Peyer's patch (tissue), 4 donors: ENCODE results near the gene ADAMTS2. TPM values are rescaled to one million over a fixed set of nuclear protein-coding genes. Genes with fewer than 3 reads are reported as not detected.

ENCODE experiments used
- DNase-seq, 3 donors: peaks; one replicate each; pipeline ENCODE4 v3.0.0-alpha.2; 2017 to 2019
- H3K27ac ChIP-seq, 4 donors: fragments of 200-600 bp; sonication (generic); one replicate each; pipeline ENCODE4 v1.5.1; 2016 to 2019
- H3K27me3 ChIP-seq, 2 donors: fragments of 200-600 bp; sonication (generic); one replicate each; pipeline ENCODE4 v1.5.1; 2019
- H3K36me3 ChIP-seq, 3 donors: fragments of 200-600 bp; sonication (generic); one replicate each; pipeline ENCODE4 v1.5.1; 2016 to 2019
- H3K4me1 ChIP-seq, 4 donors: fragments of 200-600 bp; sonication (generic); one replicate each; pipeline ENCODE4 v1.5.1; 2016 to 2019
- H3K4me3 ChIP-seq, 4 donors: fragments of 200-600 bp; sonication (generic); 1 replicate in 3 of 4; 2 replicates in 1 of 4; pipeline ENCODE4 v1.5.1; 2016 to 2019; ENCODE audit warnings: mild to moderate bottlenecking in 1 of 4
- H3K9me3 ChIP-seq, 4 donors: fragments of 200-600 bp; sonication (generic); one replicate each; pipeline ENCODE4 v1.5.1; 2016 to 2019; ENCODE audit warnings: mild to moderate bottlenecking in 1 of 4
- CTCF ChIP-seq, 6 experiments: fragments of 450-650 bp in 4 of 6; fragments of 200-600 bp in 2 of 6; sonication (generic) in 1 of 6; IDR thresholded peaks; one replicate each; pipeline ENCODE4 v1.5.1; 2017 to 2019; ENCODE audit warnings: antibody characterized with exemption in 6 of 6, mild to moderate bottlenecking in 3 of 6, moderate library complexity in 1 of 6
- POLR2A ChIP-seq, 2 donors: fragments of 450-650 bp; IDR thresholded peaks; one replicate each; pipeline ENCODE4 v1.5.1; 2017; ENCODE audit warnings: antibody characterized with exemption in 2 of 2, mild to moderate bottlenecking in 2 of 2, moderate library complexity in 2 of 2
- total RNA-seq, 4 donors: library from RNA; depleted of rRNA; stranded (reverse); fragments of >200 nt; gene quantifications; one replicate each; pipeline ENCODE4 v1.1.0, GENCODE V29; 2016

Gene ADAMTS2
- total RNA-seq, 4 donors from 2014 or later, result 5.3 to 90.0 (median 9.5) TPM

- Histone ChIP-seq H3K27me3 (no peaks in the 10 kb centered on the region), H3K36me3 (no peaks in the 10 kb centered on the region), H3K9me3 (peaks cover 0 to 15% (median 2%) of the 10 kb centered on the region in 4 donors), H3K4me1 (no peaks in the 10 kb centered on the region), H3K4me3 (no peak overlapping the region), H3K27ac (no peak overlapping the region)
- DNase-seq, result peak in 1 of 3 donors; percentile 38
- TF ChIP-seq POLR2A (IDR thresholded peaks at IDR 0.05), result no peak
- TF ChIP-seq CTCF (IDR thresholded peaks at IDR 0.05), result no peak
Measured at GRCh38 chr5:179124853-179125788, 220.1 kb downstream of the ADAMTS2 start.

- Histone ChIP-seq H3K36me3 (no peaks in the 10 kb centered on the region), H3K4me3 (no peak overlapping the region), H3K27me3 (no peaks in the 10 kb centered on the region), H3K4me1 (no peaks in the 10 kb centered on the region), H3K9me3 (peaks cover 0 to 15% (median 2%) of the 10 kb centered on the region in 4 donors), H3K27ac (no peak overlapping the region)
- no peak for TF ChIP-seq POLR2A (IDR thresholded peaks at IDR 0.05)
- TF ChIP-seq CTCF (IDR thresholded peaks at IDR 0.05), result no peak
- DNase-seq, result peak in 1 of 3 donors; percentile 25
Measured at GRCh38 chr5:179124273-179124852, 220.9 kb downstream of the ADAMTS2 start.

GRCh38 chr5:179123491-179124272 lies 221.6 kb downstream of the ADAMTS2 start:
- no peak overlapping the region for H3K4me3 ChIP-seq
- H3K27ac ChIP-seq, result no peak overlapping the region
- DNase-seq, result peak in 1 of 3 donors; percentile 26
- no peaks in the 10 kb centered on the region for H3K4me1 ChIP-seq
- peaks cover 0 to 15% (median 2%) of the 10 kb centered on the region in 4 donors for H3K9me3 ChIP-seq
- TF ChIP-seq POLR2A (IDR thresholded peaks at IDR 0.05) (no peak), CTCF (IDR thresholded peaks at IDR 0.05) (no peak)
- H3K27me3 ChIP-seq, result no peaks in the 10 kb centered on the region
- no peaks in the 10 kb centered on the region for H3K36me3 ChIP-seq

GRCh38 chr5:179123109-179123426 lies 222.2 kb downstream of the ADAMTS2 start:
- Histone ChIP-seq H3K4me3 (no peak overlapping the region), H3K27ac (no peak overlapping the region), H3K27me3 (no peaks in the 10 kb centered on the region), H3K9me3 (peaks cover 0 to 15% (median 2%) of the 10 kb centered on the region in 4 donors), H3K4me1 (no peaks in the 10 kb centered on the region), H3K36me3 (no peaks in the 10 kb centered on the region)
- TF ChIP-seq CTCF (IDR thresholded peaks at IDR 0.05), result no peak
- no peak for TF ChIP-seq POLR2A (IDR thresholded peaks at IDR 0.05)
- peak in 1 of 3 donors; percentile 31 for DNase-seq

- no peak for DNase-seq
- Histone ChIP-seq H3K4me3 (no peak overlapping the region), H3K9me3 (peaks cover 0 to 15% (median 2%) of the 10 kb centered on the region in 4 donors)
Measured at GRCh38 chr5:179122411-179123108, 222.7 kb downstream of the ADAMTS2 start.

More at GRCh38 chr5:179122411-179123108, 222.7 kb downstream of the ADAMTS2 start:
- Histone ChIP-seq H3K27me3 (no peaks in the 10 kb centered on the region), H3K36me3 (no peaks in the 10 kb centered on the region), H3K4me1 (no peaks in the 10 kb centered on the region), H3K27ac (no peak overlapping the region)
- no peak for TF ChIP-seq POLR2A (IDR thresholded peaks at IDR 0.05)
- TF ChIP-seq CTCF (IDR thresholded peaks at IDR 0.05), result no peak
